ENCODE results near the gene EXPH5.

- no peak for TF ChIP-seq CTCF (conservative IDR thresholded peaks at IDR 0.05 in 1 of 2, IDR thresholded peaks at IDR 0.05 in 1 of 2; ENCODE audit: extremely low read depth in 1 of 2, insufficient read depth in 1 of 2, low read depth in 1 of 2, low read length in 2 of 2)
- TF ChIP-seq EZH2 (IDR thresholded peaks at IDR 0.05; ENCODE audit: borderline replicate concordance, low read length), result no peak
Observed at GRCh38 chr11:108620958-108621772, 27.6 kb upstream of the EXPH5 start.

Data from mammary epithelial cell (primary cell).